Stimulated activated CD8-positive, alpha-beta memory T cell treated with anti-CD3 and anti-CD28 coated beads, Interleukin-12 subunit alpha, Interleukin-12 subunit beta, amount 100 ng/mL, for 24 hours (primary cell): Measurements from ENCODE around the gene TEKTIP1.

Experiments used
- DNase-seq: peaks from one replicate; pipeline ENCODE4 v3.0.0-alpha.2; 2020; ENCODE audit errors: extremely low read depth

Gene TEKTIP1

GRCh38 chr19:3585301-3586126 is 46.5 kb downstream of the TEKTIP1 start, which contains the start of gene GIPC3:
TSS of gene GIPC3 (plus strand) at chr19:3585478. CDS start at chr19:3585598, 120 bp downstream.
- DNase-seq = no peak

- DNase-seq = no peak
Measured at GRCh38 chr19:3586127-3586626, 47.2 kb downstream of the TEKTIP1 start.

- no peak for DNase-seq
Measured at GRCh38 chr19:3586707-3587346, 47.9 kb downstream of the TEKTIP1 start.

GRCh38 chr19:3589439-3589838 is 50.5 kb downstream of the TEKTIP1 start:
- DNase-seq = no peak

- DNase-seq = no peak
Measured at GRCh38 chr19:3589949-3590348, 51.0 kb downstream of the TEKTIP1 start.

- no peak for DNase-seq
Measured at GRCh38 chr19:3590991-3591659, 52.2 kb downstream of the TEKTIP1 start.

- DNase-seq = no peak
Measured at GRCh38 chr19:3591876-3592613, 53.1 kb downstream of the TEKTIP1 start.

GRCh38 chr19:3593156-3593555 is 54.2 kb downstream of the TEKTIP1 start:
- no peak for DNase-seq
